Measurements from ENCODE around the gene HDAC4.

HDAC4 gene

DNA sequence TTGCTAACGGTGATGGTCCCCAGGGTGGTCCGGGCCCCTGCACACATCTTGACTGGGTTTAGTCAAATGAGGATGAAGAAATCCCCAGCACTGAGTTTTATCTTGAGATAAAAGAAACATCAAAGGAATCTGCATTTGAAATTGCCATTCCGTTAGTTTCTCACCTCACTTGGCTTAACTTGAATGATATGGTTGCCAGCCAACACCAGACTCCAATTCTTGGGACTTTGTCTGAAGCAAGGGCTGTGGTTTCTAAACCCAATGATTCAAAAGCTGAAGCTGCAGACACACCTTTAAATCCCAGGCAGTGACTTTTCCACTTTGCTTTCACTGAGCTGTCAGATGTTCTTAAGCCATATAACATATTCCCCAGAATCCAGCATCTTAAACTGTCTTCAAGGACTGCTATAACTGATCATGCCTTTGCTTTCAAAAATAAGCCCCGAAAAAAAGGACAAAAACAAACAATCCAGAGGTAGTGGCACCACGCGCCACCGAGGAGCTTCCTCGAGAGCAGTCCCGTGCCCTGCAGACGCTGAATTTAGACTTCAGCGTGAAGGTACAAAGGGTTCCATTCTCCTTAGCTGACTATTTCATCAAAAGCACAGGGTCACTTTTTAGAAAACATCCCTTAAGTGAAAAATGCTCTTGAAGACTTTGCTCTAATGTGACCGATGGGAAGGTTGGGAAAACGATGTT is 189.3 kb downstream of the HDAC4 start:
- no peak for DNase-seq

DNA sequence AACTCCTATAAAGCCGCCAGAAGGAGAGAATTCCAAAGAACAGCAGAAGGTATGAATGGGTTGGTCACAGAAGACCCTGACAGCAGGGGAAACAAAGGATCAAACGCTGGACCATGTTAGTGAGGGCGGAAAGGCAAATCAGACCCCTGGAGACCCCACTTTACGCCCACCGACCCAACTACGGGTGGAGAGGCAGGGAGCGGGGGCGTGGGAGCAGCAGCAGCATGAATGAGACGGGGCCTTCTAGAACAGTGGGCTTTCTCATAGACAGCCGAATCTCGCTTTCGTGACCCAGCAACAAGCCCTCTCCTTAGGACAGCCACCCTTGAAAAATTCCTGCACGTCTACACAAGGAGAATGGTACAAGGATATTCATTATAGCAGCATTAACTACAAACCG is 191.0 kb downstream of the HDAC4 start:
- DNase-seq, result no peak

DNA sequence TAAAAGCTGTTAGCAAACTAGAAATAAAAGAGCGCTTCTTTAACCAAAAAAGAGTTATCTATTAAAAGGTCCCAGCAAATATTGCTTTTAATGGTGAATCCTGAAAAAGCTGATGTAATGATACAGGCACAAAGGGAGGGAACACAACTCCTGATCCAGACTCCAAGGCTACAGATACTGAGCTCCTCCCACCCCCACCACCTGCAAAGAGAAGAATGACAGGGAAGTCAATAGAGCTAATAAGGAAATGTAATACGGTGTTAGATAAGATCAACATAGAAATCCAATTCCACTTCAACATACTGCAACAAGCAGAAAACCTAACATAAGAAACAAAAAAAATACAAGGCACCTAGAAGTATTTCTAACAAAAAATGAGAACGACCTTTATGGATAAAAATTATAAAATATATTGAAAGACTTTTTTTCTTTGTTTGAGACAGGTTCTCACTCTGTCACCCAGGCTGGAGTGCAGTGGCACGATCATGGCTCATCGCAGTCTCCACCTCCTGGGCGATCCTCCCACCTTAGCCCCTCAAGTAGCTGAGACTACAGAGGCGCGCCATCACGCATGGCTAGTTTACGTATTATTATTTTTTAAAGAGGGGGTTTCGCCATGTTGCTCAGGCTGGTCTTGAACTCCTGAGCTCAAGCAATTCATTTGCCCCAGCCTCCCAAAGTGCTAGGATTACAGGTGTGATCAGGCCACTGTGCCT is 192.2 kb downstream of the HDAC4 start:
- no peak for DNase-seq

DNA sequence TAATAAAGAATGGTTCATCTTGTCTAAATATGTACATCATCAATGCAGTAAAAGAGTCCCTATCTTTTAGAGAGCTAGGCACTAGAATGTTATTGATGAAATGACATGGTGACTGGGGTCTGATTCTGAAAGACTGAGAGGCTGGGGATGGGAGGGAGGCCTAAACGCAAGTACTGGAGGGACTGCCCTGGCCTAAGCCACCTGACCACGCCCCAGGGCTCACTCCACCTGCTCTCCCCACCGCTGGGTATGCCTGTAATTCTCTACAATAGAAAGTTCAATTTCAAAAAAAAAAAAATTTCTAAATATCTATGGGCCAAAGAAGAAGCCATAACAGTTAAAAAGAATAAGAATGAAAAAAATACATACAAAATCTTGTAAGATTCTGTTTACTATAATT is 194.0 kb downstream of the HDAC4 start:
- no peak for DNase-seq

DNA sequence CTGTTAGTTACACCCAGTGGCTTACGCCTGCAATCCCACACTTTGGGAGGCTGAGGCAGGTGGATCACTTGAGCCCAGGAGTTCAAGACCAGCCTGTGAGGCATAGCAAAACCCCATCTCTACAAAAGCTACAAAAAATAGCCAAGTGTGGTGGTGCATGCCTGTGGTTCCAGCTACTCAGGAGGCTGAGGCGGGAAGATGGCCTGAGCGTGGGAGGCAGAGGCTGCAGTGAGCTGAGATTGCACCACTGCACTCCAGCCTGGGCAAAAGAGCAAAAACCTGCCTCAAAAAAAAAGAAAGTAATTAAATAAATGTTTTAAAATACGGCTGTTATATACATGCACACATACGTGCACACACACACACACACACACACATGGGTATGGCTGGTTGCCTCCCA is 194.8 kb downstream of the HDAC4 start:
- DNase-seq, result no peak

DNA sequence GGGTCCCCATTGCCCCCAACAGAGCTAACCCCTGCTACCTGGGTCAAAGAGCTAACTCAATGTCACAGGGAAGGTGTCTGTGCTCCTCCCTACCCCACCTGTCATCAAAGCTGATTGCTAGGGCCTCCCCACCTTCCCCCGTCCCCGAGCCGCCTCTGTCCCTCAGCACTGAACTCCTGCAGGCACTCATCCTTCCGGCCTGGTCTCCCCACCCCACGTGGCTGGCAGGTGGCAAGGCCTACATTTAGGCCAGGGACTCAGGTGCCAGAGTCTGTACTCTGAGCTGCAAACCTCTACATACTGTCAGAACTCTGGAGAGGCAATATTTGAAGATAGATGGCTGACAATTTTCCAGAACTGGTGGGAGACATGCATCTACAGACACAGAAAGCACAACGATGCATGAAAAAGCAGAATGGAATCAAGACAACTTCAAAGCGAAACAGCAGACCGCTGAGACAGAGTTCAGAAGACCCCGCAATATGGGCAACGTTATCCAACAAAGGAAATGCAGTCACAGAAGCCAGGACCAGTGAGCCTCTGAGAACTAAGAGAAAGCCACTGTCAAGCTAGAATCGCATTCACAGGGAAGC is 195.8 kb downstream of the HDAC4 start:
- DNase-seq, result no peak

DNA sequence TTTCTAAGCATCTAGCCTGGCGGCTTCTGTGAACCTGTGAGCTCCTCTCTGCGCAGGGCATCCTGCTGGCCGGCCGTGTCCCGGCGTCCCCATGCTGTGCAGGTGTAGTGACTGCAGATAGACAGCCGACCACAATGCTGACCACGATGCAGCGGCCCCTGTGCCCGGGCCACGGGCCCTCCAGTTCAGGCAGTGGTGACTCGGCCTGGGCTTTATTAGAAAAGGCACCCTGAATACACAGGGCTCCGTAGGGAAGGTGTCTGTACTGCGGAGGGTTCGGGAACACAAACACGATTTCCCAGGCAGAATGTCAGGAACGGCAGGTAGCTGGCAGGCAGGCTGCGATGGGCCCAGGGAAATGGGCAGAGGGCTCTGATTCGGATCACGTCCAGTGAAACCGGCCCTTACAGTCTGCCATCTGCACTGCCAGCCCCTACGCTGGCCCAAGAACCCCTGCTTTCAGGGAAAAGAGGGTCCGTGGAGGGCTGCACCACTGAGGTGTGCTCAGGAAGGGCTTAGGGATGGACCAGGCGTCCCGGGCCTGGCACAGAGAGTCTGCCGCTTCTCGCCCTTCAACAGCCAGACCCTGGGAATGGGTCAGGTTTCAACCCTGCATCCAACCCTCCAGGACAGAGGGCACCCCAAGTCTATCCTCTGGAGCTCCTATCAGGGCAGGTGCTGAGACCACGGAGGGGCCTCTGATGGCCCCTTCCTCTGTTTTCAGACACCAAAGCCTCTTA is 196.5 kb downstream of the HDAC4 start:
- no peak for DNase-seq

DNA sequence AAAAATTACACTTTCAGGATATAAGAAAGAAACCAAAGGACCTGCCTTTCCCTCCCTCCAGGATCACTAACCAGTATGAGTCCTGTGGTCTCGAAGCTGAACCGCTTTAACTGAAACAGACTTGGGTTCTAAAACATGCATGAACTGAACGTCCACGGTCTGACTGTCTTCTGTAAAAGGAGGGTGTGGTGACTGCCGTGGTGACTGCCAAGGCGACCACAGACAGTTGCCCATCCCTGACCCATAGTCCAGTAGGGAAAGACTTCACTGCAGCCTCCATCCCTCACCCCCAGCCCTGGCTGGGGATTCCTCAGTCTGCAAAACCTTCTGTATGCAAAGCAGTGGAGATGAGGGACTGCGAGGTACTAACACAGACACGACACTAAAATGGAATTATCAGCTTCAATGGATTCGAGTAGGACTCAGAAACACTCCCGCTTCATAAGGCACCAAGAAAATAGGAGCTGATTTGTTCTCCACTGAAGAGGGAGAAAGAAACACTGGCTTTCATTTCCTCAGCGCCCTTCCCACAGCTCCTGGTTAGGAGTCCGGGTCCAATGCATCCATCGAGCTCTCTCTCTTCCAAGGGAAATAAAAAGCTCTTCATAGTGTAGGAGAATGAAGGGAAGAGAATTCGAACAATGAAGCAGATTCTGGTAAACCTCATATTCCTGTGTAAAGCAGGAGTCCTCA is 197.2 kb downstream of the HDAC4 start:
- no peak for DNase-seq

DNA sequence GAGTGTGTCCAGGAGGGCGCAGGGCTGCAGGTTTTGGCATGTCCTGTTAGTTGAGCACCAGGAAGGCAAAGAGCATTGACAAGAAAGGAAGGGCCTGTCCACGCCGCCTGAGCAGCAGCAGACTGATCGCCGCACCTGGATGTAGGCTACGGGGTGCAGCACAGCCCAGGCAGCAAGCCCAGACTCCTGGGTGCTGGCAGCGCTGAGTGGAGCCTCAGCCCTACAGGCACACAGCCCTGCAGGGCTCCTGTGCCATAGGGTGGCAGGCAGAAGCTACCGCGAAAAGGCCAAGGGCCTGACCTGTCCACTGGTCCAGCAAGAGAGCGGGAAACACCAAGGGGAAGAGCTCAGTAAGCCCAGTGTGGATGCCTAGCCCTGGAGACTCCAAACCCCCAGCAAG is 198.0 kb downstream of the HDAC4 start:
- DNase-seq, result no peak

DNA sequence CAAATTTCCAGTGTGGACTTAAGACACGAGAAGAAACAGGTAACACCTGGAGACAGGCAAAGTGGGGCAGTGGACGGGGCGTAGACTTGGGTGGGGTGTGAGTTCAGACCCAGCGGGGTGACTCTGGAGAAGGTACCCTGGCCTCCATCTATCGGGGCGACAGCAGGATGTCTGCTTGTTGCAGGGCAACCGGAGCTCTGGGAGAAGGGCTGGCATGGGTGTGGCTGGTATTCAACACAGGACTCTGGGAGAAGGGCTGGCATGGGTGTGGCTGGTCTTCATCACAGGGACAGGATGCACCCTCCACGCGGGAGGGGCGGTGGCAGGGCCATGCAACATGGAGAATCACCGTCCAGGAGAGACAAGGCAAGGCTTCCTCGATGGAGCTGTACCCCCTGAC is 198.5 kb downstream of the HDAC4 start:
- no peak for DNase-seq

DNA sequence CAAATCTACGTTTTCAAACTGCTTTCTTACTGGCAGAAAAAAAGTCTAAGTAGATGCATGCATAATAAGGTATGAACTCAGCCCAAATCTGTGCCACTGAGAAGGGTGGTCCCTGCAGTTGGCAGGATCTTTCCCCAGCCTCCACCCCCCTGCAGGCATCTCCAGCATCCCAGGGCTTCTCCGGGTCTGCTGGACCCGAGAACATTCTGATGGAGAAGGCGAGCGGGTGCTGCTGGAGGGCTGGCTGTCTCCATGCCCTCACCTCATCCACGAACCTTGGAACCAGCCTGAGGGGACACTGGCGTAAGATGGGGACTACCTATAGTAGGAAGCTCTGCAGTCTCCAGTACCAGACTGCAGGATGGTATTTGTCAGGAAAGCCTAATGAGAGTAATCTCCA is 198.9 kb downstream of the HDAC4 start:
- no peak for DNase-seq

DNA sequence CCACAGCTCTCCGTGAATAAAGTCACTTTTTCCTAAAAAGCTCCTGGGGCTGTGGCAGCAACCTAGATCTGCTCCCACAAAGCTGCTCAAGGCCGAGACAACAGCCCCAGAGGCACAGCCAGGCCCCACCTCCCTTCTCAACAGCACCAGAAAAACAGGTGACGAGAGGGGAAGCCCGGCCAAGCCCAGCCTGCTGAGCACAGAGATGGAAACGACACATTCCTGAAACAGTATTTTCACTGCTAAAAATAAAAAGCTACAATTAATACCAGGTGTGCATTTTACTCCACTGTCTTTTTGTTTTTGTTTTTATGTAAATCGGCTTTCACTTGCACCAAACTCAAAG is 199.3 kb downstream of the HDAC4 start:
- no peak for DNase-seq

DNA sequence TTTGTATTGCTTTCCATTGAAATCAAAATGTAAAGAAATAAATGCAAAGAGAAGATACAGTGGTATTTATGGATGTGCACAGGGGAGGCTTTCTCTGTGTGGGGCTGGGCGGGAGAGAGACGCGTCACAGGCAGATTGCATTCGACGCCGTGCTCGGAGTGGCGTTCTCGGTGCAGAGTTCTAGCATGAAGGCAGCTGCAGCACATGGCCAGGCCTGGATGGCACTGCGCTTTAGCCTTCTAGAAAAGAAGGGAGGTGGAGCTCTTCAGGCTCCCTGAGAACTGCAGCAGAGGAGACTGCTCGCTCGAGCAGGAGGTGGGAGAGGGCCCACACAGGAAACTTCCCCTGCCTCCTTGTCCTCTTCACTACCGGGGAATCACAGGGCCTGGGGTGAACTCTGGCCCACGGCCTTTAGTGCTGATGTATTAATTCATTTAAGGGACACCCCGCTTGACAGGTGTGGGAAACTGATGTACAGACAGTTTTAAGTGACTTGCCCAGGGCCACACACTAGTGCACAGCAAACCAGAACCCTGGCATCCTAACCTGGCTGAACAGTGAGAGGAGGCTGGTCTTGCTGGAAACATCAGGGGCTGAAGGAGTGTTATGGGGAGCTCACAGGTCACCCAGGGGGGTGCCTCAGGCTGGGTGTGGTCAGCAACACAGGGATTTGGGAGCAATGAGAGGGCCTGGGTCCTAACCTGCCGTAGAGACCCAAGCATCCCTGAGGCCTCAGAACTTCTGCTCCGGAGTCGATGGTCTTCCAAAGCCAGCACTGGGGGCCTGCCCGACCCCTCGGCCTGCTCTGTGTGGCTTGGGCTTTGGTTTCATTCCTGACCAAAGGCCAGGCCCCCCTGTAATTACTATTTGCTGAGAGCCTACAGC is 199.9 kb downstream of the HDAC4 start:
- DNase-seq, result no peak

DNA sequence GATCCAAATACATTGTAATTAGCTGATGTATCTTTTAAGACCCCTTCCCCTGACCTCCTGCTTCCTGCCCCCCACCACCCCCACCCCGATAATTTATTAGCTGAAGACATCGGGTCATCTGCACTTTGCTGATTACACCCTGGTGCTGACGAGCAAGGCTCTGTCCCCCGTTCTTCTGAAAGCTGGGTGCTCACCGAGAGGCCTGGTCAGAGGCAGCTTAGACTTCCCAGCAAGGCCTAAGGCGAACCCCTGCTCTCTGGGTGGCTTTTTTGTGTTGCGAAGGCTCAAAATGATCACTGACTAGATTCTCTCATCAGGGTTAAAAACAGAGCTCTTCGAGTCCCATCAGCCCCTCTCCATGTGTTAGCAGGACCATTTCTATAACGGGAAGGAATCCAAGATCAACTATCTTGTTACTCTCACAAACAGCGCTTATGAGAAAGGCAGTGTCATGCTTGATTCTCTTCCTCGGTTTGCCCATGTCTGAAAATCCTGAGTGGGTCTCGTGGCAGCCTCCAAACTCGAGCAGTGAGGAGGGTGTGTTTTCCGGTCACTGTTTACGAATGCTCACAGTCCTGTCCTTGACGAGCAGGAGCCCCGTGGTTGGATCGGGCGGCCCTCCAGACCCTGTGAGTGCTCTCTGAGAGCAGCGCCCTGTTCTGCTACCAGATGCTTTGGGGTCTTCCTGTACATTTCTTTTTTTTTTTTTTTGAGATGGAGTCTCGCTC is 201.6 kb downstream of the HDAC4 start:
- no peak for DNase-seq

DNA sequence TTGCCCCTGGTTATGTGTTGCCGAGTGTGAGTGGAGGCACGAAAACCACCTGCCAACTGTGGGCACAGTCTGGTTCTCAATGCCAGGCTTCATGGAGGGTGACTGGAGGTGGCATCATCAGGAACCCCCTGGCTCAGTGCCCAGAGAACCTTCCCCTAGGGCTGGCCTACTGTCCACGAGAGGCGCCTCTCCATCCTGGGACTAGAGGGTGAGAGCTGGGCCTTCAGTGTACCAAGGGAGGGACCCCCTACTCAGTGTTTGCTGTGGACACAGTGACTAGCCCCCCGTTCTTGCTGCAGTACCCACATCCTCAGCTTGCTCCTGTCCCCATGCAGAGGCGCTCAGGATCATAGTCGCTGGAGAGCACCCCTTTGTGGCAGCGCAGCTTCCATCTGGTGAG is 202.6 kb downstream of the HDAC4 start:
- no peak for DNase-seq

DNA sequence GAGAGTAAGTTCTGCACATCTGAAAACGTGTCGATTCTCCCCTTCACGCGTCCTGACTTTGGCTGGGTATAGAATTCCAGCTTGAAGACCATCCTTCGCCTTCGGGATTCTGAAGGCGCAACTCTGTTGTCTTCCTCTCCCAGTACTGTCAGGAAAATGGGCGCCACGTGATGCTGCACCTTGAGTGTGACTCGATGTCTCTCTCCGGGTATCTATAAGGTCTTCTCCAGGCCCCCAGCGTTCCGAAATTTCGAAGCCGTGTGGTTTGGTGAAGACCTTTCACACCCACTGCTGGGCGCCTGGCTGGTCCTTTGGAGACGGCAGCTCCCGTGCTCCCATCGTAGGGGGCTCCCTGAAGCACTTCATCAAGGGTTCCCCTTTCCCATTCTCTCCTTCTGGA is 203.7 kb downstream of the HDAC4 start:
- DNase-seq, result no peak

DNA sequence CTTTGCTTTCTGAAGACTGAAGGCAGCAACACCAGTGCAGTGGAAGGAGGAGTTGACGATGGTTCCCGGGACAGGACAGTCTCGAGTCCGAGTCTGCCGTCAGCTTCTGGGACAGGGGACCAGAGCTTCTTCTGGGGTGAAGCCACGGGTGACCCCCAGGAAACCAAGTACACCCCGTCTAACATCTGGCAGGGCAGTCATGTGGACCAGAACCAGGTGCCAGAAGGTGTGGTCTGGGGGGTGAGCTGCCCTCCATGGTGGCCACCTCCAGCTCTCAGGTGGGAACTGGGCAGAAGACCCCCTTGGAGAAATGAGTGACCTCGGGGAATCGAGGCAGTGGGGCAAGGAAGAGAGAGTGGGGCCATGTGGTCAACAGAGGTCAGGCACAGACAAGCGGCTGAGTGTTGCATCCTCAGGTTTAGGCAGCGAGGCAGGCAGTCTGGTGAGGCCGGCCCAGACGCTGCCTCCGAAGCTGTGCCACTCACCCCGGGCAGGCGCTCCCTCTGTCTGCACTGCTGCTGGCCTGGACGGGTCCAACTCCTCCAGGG is 204.3 kb downstream of the HDAC4 start:
- DNase-seq, result no peak

DNA sequence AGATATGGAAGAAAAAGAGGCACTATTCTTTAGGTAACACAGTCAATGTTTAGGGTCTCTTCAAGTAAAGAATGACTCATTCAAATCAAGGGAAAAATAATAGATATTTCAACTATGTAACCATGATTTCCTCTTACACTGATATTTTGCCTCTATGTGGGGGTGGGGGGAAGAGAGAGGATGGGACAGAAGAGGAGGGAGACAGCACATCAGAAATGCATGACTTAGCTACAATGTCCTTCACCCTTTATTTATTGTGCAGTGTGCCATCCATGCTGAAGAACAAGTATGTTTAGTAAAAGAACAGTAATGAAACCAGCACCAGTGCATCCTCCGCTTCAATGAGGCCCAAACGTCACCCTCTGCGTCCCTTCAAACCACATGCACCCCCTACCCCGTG is 204.8 kb downstream of the HDAC4 start:
- DNase-seq, result no peak

DNA sequence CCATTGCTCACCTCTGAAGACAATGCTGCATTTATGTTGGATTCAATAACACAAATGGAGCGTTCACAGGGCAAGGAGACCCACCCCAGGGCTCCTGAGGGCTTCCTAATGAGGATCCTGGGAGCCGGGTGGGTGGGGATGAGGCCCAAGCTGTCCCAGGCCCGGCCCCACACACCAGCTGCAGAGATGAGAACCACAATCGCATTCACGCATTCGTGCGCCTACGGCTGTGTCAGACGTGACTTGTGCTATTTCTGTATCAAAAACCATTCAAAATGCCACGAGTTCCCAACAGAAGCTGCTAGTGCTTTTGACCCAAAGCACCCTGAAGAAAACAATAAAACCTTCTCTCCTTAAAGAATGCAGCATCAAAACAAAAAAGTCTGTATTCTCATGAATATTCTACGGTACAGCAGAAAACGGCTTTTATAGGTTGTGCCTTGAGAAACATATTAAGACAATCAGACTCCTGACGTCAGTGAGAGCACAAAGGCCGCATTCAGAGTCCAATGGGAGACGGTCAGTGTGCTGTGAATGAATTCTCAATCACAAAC is 205.4 kb downstream of the HDAC4 start:
- no peak for DNase-seq

DNA sequence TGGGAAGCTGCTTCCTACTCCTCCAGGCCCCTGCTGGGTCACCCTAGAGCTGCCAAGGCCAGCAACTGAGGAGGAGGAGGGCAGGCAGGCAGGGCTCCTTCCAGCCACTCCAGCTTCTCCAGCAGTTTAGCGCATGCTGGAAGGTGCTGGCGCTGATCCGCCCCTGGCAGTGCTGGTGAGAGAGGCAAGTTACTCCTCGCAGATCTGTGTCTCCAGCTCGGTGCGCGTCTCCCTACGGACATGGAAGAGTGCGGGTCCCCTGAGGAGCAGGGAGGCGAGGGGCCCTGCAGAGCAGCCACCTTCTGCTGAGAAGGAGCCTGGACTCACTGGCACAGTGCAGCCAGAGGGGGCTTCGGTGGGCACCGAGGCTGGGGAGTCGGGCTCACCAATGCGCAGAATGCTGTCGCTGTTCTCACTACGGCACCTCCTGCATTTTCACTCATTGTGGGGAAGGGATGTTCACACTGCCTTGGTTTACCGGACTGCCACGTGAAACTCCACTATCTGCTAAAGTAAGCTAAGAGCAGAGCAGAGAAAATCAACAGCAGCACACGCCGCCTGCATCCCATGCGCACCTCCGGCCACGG is 206.0 kb downstream of the HDAC4 start:
- no peak for DNase-seq
